ENCODE measurements around the gene KMT2B. TPM values are rescaled to one million over a fixed set of nuclear protein-coding genes. Genes with fewer than 3 reads are reported as not detected.

The KMT2B gene
- total and polyA plus RNA-seq, 2 of the 8 experiments (the other 6 are each of a cell fraction or from before 2014, with no cell fraction given), result 26.7 to 38.6 TPM

- H3K4me1 ChIP-seq (replicated peaks in 1 of 4; ENCODE audit: control insufficient read depth in 3 of 4, insufficient read depth in 4 of 4, low read length in 3 of 4), result no peaks in the 10 kb centered on the region
Measured at GRCh38 chr19:35732540-35733179, 14.9 kb downstream of the KMT2B start.

More at GRCh38 chr19:35732540-35733179, 14.9 kb downstream of the KMT2B start:
- Histone ChIP-seq H3K4me3 (ENCODE audit: extremely low read depth in 1 of 4, insufficient read depth in 2 of 4, low read depth in 3 of 4, low read length in 4 of 4) (no peak overlapping the region), H3K36me3 (ENCODE audit: control insufficient read depth in 2 of 4, insufficient read depth in 4 of 4, low read length in 3 of 4) (peaks cover 20 to 61% (median 55%) of the 10 kb centered on the region in 4 experiments), H3K79me2 (ENCODE audit: control insufficient read depth in 1 of 2, insufficient read depth in 2 of 2, low read length in 2 of 2) (no peaks in the 10 kb centered on the region), H3K79me1 (ENCODE audit: low read depth, low read length) (no peaks in the 10 kb centered on the region), H4K5ac (ENCODE audit: insufficient read length, low read depth, low read length) (no peak overlapping the region), H3K18ac (ENCODE audit: extremely low read depth, low read length) (no peak overlapping the region), H4K8ac (ENCODE audit: extremely low read depth, insufficient read depth, low read length) (no peak overlapping the region; the same call in 1 of the 2 replicates), H2AK5ac (ENCODE audit: low read depth, low read length) (no peak overlapping the region), H3K4ac (replicated peaks; ENCODE audit: insufficient read length, low read depth, low read length) (no peak overlapping the region), H2BK120ac (replicated peaks; ENCODE audit: low read depth, low read length) (no peak overlapping the region), H3K27ac (ENCODE audit: low read depth, low read length) (no peak overlapping the region), H3K27me3 (replicated peaks in 1 of 4; ENCODE audit: control insufficient read depth in 3 of 4, extremely low read depth in 1 of 4, insufficient read depth in 3 of 4, low read length in 3 of 4) (no peaks in the 10 kb centered on the region), H3K9me3 (ENCODE audit: insufficient read depth in 2 of 2, low read depth in 1 of 2, low read length in 1 of 2) (no peaks in the 10 kb centered on the region), H3K9ac (replicated peaks in 1 of 4; ENCODE audit: extremely low read depth in 1 of 4, low read depth in 3 of 4, low read length in 3 of 4) (no peak overlapping the region), H2BK20ac (ENCODE audit: low read length) (no peak overlapping the region), H2BK5ac (ENCODE audit: low read depth, low read length) (no peak overlapping the region), H3K14ac (ENCODE audit: insufficient read length) (no peak overlapping the region), H2BK15ac (ENCODE audit: low read length) (no peak overlapping the region), H4K20me1 (replicated peaks in 1 of 2; ENCODE audit: control insufficient read depth in 1 of 2, insufficient read depth in 2 of 2, low read length in 2 of 2) (peaks cover 12 to 18% of the 10 kb centered on the region in 2 experiments), H3K23ac (ENCODE audit: insufficient read length) (no peak overlapping the region), H2AFZ (ENCODE audit: low read length) (no peak overlapping the region), H3K23me2 (ENCODE audit: low read depth, low read length) (no peaks in the 10 kb centered on the region), H4K91ac (replicated peaks; ENCODE audit: insufficient read length, low read length) (no peak overlapping the region), H2BK12ac (ENCODE audit: low read depth, low read length) (no peak overlapping the region), H3K4me2 (ENCODE audit: insufficient read depth in 1 of 2, low read depth in 2 of 2, low read length in 2 of 2) (no peak overlapping the region), H3K56ac (replicated peaks; ENCODE audit: insufficient read length, low read depth, low read length) (no peak overlapping the region)
- POLR2A ChIA-PET (ENCODE audit: partially characterized antibody), result interaction anchor here (1.2 to 3.4 kb wide), 3 partner anchors 7 to 13 kb away, joined by 5 to 14 read pairs (median 5); partner anchors contain the start of genes PSENEN and U2AF1L4
- TF ChIP-seq KDM5A (IDR thresholded peaks at IDR 0.05; ENCODE audit: low read length) (no peak), BRCA1 (IDR thresholded peaks at IDR 0.05; ENCODE audit: low read depth, low read length) (no peak), SIX5 (IDR thresholded peaks at IDR 0.05; ENCODE audit: low read depth, low read length) (no peak)
- TF ChIP-seq, protein P1, sequence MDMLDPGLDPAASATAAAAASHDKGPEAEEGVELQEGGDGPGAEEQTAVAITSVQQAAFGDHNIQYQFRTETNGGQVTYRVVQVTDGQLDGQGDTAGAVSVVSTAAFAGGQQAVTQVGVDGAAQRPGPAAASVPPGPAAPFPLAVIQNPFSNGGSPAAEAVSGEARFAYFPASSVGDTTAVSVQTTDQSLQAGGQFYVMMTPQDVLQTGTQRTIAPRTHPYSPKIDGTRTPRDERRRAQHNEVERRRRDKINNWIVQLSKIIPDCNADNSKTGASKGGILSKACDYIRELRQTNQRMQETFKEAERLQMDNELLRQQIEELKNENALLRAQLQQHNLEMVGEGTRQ (IDR thresholded peaks at IDR 0.05; ENCODE audit: low read length), result no peak
- FAIRE-seq (no peak), DNase-seq (ENCODE audit: low read depth in 1 of 2, low spot score in 2 of 2) (no peak)
- 95% methylated on average over 13 of the region's 25 CpGs; no CpG with 5 or more reads in 1 of the 2 experiments for WGBS, 2 experiments (ENCODE audit: extremely low coverage in 1 of 2, insufficient coverage in 1 of 2, insufficient read length in 1 of 2, insufficient replicate concordance in 2 of 2, low coverage in 1 of 2, low lambda C conversion rate in 2 of 2, missing lambda C conversion rate in 1 of 2)
- CTCF ChIA-PET (ENCODE audit: partially characterized antibody), result interaction anchor here (0.9 kb wide), 1 partner anchor 9 kb away, joined by 3 read pairs; the partner anchor contains the start of gene IGFLR1

Data from H1 (cell line).